ENCODE data around the gene AVP.
"Not testable (repeated sequence)": the region's sequence is repeated elsewhere in the genome, so short reads cannot be mapped to it uniquely, and the experiment has no call there.

AVP gene

DNA sequence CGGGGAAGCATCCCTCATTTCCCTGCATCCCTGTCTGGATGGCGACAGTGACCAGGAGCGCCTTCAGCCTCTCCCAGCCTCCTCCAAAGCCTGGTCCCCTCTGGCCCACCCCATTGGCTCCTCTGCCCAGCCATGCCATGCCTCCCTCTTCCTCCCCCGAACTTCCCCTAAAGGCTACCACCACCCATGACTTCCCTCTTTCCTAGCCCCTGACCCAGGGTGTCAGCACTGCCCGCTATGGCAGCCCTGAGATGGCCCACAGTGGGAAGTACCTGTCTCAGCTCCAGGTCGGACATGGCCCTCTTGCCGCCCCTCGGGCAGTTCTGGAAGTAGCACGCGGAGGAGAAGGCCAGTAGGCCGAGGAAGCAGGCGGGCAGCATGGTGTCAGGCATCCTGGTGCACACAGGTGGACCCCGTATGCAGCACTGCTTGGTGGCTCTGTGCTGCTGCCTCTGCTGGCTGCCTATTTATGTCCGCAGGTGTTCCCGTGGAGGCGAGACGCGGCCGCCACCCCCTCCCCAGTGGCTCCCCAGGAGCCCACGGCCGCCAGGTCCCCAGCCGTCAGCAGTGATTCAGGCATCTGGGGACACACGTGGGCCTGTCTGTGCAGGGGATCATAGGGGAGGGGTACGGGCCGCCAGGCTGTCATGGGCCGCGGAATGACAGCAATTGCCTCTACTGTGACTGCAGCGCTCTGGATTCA lies at the start of gene AVP:
AVP (minus strand) TSS at position 442 of the 703 bp plus-strand sequence; CDS start at position 392, 50 bp downstream.
- DNase-seq = no peak

GRCh38 chr20:3134151-3134550 lies 49.6 kb upstream of the AVP start:
- peak; percentile 7 for DNase-seq

- DNase-seq = no peak
These were observed 48.6 kb upstream of the AVP start for GRCh38 chr20:3133155-3133554.

- DNase-seq = no peak
These were observed 45.6 kb upstream of the AVP start for GRCh38 chr20:3130051-3130600.

DNA sequence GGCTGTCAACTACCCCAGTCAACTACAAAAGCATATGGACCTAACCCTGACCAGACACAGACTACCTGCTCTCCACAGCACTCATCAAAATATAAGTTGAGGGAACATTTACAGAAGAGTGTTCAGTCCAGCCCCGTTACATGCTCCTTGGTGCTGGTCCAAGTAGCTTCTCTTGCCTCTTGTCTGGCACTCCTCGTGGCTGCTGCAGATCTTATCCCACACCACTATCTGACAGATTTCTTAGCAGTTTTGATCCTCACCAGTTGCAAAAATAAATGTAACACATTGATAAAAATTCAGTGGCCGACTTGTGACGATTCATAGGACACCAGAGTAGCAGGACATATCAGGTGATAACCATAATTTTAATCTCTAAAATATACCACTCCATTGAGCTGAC lies 44.6 kb upstream of the AVP start:
- DNase-seq = no peak

DNA sequence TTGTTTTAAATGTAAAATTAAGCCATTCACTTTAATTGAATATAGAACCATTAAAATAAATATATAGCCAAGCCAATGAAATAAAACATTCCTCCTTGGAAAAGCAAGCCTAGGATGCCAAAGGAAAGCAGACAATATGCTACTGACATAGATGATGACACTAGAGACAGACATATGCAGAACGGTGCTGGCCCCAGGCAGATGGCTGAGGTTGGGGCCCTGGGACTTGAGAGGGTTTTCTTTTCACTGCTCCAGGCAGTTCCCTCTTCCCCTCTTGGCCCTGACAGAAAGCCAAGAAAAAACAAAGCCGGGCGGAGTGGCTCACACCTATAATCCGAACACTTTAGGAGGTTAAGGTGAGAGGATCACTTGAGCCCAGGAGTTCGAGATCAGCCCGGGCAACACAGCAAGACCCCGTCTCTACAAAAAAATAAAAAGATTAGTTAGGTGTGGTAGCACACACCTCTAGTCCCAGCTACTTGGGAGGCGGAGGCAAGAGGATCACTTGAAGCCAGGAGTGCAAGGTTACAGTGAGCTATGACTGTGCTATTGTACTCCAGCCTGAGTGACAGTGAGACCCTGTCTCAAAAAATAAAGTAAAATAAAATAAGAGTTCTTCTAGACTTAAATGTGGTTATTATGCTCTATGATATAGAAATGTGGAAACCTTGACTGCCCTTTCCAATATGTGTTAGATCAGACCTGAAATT lies 43.9 kb upstream of the AVP start:
- DNase-seq = no peak

DNA sequence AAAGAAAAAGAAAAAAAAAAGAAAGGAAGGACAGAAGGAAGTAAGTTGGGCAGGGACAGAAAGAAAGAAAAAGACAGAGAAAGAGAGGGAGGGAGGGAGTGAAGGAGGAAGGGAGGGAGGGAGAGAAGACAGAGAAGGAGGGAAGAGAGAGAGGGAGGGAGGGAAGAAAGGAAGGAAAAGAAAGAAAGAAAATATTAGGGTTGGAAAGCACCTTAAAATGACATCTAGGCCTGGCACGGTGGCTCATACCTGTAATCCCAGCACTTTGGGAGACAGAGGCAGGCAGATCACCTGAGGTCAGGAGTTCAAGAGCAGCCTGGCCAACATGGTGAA lies 42.0 kb upstream of the AVP start:
- no peak for DNase-seq

DNA sequence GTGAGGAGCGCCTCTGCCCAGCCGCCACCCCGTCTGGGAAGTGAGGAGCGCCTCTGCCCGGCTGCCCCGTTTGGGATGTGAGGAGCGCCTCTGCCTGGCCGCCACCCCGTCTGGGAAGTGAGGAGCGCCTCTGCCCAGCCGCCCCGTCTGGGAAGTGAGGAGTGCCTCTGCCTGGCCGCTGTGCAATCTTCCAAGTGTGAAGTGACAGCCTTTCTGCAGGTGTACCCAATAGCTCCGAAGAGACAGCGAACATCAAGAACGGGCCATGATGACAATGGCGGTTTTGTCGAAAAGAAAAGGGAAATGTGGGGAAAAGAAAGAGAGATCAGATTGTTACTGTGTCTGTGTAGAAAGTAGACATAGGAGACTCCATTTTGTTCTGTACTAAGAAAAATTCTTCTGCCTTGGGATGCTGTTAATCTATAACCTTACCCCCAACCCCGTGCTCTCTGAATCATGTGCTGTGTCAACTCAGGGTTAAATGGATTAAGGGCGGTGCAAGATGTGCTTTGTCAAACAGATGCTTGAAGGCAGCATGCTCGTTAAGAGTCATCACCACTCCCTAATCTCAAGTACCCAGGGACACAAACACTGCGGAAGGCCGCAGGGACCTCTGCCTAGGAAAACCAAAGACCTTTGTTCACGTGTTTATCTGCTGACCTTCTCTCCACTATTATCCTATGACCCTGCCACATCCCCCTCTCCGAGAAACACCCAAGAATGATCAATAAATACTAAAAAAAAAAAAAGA lies 41.4 kb upstream of the AVP start:
- not testable (repeated sequence) for DNase-seq

GRCh38 chr20:3124773-3125560 lies 40.4 kb upstream of the AVP start:
- not testable (repeated sequence) for DNase-seq

DNA sequence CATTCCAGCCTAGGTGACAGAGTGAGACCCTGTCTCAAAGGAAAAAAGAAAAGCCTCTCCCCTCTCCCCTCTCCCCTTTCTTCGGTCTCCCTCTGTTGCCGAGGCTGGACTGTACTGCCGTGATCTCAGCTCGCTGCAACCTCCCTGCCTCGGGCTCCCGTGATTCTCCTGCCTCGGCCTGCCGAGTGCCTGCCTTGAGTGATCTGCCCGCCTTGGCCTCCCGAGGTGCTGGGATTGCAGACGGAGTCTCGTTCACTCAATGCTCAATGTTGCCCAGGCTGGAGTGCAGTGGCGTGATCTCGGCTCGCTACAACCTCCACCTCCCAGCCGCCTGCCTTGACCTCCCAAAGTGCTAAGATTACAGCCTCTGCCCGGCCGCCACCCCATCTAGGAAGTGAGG lies 39.6 kb upstream of the AVP start:
- DNase-seq = not testable (repeated sequence)

GRCh38 chr20:3123542-3123941 lies 39.0 kb upstream of the AVP start:
- DNase-seq = no peak

GRCh38 chr20:3121955-3122610 lies 37.6 kb upstream of the AVP start:
- DNase-seq = peak; percentile 64

GRCh38 chr20:3121271-3121911 lies 36.9 kb upstream of the AVP start:
- DNase-seq = no peak

GRCh38 chr20:3119044-3119443 lies 34.5 kb upstream of the AVP start:
- no peak for DNase-seq

GRCh38 chr20:3117839-3118379 lies 33.4 kb upstream of the AVP start:
- peak; percentile 74 for DNase-seq

GRCh38 chr20:3116341-3116740 lies 31.8 kb upstream of the AVP start:
- DNase-seq = no peak

- DNase-seq = peak; percentile 45
These were observed 30.9 kb upstream of the AVP start for GRCh38 chr20:3115190-3116107.

- no peak for DNase-seq
These were observed 27.5 kb upstream of the AVP start for GRCh38 chr20:3111995-3112394.

DNA sequence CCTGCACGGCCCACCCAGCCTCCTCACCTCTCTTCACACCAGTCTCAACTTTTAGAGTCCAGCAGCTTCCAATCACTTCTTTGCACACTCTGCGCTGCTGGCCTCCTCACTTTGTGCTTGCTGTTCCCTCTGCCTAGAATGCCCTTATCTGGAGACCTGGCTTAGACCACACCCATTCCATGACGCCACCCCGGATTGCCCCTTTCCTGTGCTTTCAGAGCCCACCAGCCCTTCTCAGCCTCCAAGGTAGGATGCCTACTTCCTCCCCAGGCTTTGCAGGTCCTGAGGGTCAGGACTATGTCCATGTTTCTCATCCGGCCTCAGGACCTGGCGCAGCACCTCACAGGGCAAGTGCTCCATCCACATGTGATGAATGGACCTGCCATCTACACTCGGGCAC lies 27.0 kb upstream of the AVP start:
- DNase-seq = no peak

Data from inflammatory macrophage treated with lipopolysaccharide for 4 hours (primary cell).